Esophagus mucosa (tissue), 1 donor: ENCODE data around the gene SUPT20H. TPM values are rescaled to one million over a fixed set of nuclear protein-coding genes. Genes with fewer than 3 reads are reported as not detected.

Experiments
- ATAC-seq: fragments of 200-7000 bp; cut with Tn5 transposase; one replicate; pipeline ENCODE4 v1.9.1; 2020
- total RNA-seq: library from RNA; stranded (reverse); gene quantifications from one replicate; pipeline ENCODE4 v1.2.4, GENCODE V29; 2023
- donor health status: DM: yes; HTN: yes; CAD: no.

Gene SUPT20H
- total RNA-seq, 1 donor from 2014 or later = 27.1 TPM

- ATAC-seq = peak; percentile 2
Measured at GRCh38 chr13:36998624-36999041, 60.9 kb downstream of the SUPT20H start.

- ATAC-seq = no peak
Measured at GRCh38 chr13:36997716-36998427, 61.6 kb downstream of the SUPT20H start.

- no peak for ATAC-seq
Measured at GRCh38 chr13:36992362-36992761, 67.1 kb downstream of the SUPT20H start.

GRCh38 chr13:36986462-36987240 lies 72.8 kb downstream of the SUPT20H start:
- peak; percentile 88 for ATAC-seq

- peak; percentile 32 for ATAC-seq
Measured at GRCh38 chr13:36981156-36981743, 78.2 kb downstream of the SUPT20H start.

- ATAC-seq = no peak
Measured at GRCh38 chr13:36979361-36980050, 80.0 kb downstream of the SUPT20H start.

- ATAC-seq = no peak
Measured at GRCh38 chr13:36975172-36975571, 84.3 kb downstream of the SUPT20H start.

- no peak for ATAC-seq
Measured at GRCh38 chr13:36973621-36974295, 85.7 kb downstream of the SUPT20H start.

GRCh38 chr13:36973009-36973408 lies 86.5 kb downstream of the SUPT20H start:
- ATAC-seq = no peak

- ATAC-seq = no peak
Measured at GRCh38 chr13:36966404-36966803, 93.1 kb downstream of the SUPT20H start.

GRCh38 chr13:36965767-36966166 lies 93.7 kb downstream of the SUPT20H start:
- ATAC-seq = peak; percentile 99

GRCh38 chr13:36959456-36960116 lies 99.9 kb downstream of the SUPT20H start:
- no peak for ATAC-seq

Other genes starting within 250 kb of the SUPT20H start
- gene RFXAP, start 240.5 kb downstream of the SUPT20H start, total RNA-seq = 2.6 TPM
- gene SMAD9, start 139.4 kb downstream of the SUPT20H start, total RNA-seq = 0.68 TPM
- 20.0 TPM for gene ALG5, start 60.3 kb downstream of the SUPT20H start, total RNA-seq
- 34.5 TPM for gene EXOSC8, start 58.9 kb downstream of the SUPT20H start, total RNA-seq
- gene CSNK1A1L, start 46.0 kb upstream of the SUPT20H start, total RNA-seq = not detected